Measurements from ENCODE around the gene MEIS1. TPM values are rescaled to one million over a fixed set of nuclear protein-coding genes. Genes with fewer than 3 reads are reported as not detected.

MEIS1 gene
- total RNA-seq, 1 donor = 107 TPM

- no peak for TF ChIP-seq CTCF (IDR thresholded peaks at IDR 0.05; ENCODE audit: insufficient read depth, low read depth, low read length)
- no peak for DNase-seq (ENCODE audit: low read depth)
- peak overlapping the region; percentile 66 for H3K4me3 ChIP-seq (ENCODE audit: low read depth, low read length)
These were observed 143.8 kb downstream of the MEIS1 start for GRCh38 chr2:66578687-66579106.

- H3K4me3 ChIP-seq (ENCODE audit: low read depth, low read length) = peak overlapping the region; percentile 66
- no peak for TF ChIP-seq CTCF (IDR thresholded peaks at IDR 0.05; ENCODE audit: insufficient read depth, low read depth, low read length)
- no peak for DNase-seq (ENCODE audit: low read depth)
These were observed 144.5 kb downstream of the MEIS1 start for GRCh38 chr2:66579186-66580126.

- TF ChIP-seq CTCF (IDR thresholded peaks at IDR 0.05; ENCODE audit: insufficient read depth, low read depth, low read length) = no peak
- H3K4me3 ChIP-seq (ENCODE audit: low read depth, low read length) = peak overlapping the region; percentile 62
- no peak for DNase-seq (ENCODE audit: low read depth)
These were observed 145.5 kb downstream of the MEIS1 start for GRCh38 chr2:66580166-66581049.

- TF ChIP-seq CTCF (IDR thresholded peaks at IDR 0.05; ENCODE audit: insufficient read depth, low read depth, low read length) = no peak
- H3K4me3 ChIP-seq (ENCODE audit: low read depth, low read length) = peak overlapping the region; percentile 62
- DNase-seq (ENCODE audit: low read depth) = peak; percentile 72
These were observed 146.6 kb downstream of the MEIS1 start for GRCh38 chr2:66581339-66582103.

GRCh38 chr2:66582104-66582986 lies 147.4 kb downstream of the MEIS1 start:
- H3K4me3 ChIP-seq (ENCODE audit: low read depth, low read length) = peak overlapping the region; percentile 62
- no peak for TF ChIP-seq CTCF (IDR thresholded peaks at IDR 0.05; ENCODE audit: insufficient read depth, low read depth, low read length)
- DNase-seq (ENCODE audit: low read depth) = no peak

Data from fibroblast of villous mesenchyme (primary cell).